Adrenal gland (tissue), 5 donors: ENCODE data around the gene TANC1.

Experiments
- POLR2A ChIP-seq, 2 donors: fragments of 450-650 bp; IDR thresholded peaks; one replicate each; pipeline ENCODE4 v1.6.1; 2017; ENCODE audit warnings: antibody characterized with exemption in 2 of 2, mild to moderate bottlenecking in 2 of 2, moderate library complexity in 1 of 2
- TF ChIP-seq, protein P1 (sequence below), 6 experiments: fragments of 450-650 bp in 4 of 6; fragments of 200-600 bp in 2 of 6; sonication (generic) in 1 of 6; IDR thresholded peaks; 1 replicate in 5 of 6; 2 replicates in 1 of 6; pipeline versions ENCODE4 v1.5.1 to v1.8.0; 2016 to 2021; ENCODE audit warnings: antibody characterized with exemption in 6 of 6, mild to moderate bottlenecking in 2 of 6, moderate library complexity in 1 of 6
- donor health status: DM: no; HTN: no; CAD: no.

DNA sequence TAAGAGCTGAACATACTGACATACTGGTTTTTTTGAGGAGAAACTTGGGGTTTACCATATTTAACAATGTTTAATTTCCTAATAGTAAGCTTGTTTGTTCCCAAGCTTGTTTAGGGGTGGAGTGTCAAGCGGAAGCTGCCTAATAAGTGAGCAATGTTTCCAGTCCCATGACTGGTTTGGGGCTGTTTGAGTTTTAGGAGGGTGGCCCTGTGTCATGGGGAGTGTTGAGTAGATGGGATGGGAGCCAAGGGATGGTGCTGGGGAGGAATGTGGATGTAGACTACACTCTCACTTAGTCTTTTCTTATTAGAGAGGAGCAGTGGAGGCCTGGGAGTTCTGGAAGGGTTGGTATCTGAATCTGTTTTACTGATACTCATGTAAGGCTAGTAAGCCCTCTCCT lies 128.5 kb downstream of the TANC1 start:
- TF ChIP-seq, protein P1, sequence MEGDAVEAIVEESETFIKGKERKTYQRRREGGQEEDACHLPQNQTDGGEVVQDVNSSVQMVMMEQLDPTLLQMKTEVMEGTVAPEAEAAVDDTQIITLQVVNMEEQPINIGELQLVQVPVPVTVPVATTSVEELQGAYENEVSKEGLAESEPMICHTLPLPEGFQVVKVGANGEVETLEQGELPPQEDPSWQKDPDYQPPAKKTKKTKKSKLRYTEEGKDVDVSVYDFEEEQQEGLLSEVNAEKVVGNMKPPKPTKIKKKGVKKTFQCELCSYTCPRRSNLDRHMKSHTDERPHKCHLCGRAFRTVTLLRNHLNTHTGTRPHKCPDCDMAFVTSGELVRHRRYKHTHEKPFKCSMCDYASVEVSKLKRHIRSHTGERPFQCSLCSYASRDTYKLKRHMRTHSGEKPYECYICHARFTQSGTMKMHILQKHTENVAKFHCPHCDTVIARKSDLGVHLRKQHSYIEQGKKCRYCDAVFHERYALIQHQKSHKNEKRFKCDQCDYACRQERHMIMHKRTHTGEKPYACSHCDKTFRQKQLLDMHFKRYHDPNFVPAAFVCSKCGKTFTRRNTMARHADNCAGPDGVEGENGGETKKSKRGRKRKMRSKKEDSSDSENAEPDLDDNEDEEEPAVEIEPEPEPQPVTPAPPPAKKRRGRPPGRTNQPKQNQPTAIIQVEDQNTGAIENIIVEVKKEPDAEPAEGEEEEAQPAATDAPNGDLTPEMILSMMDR (IDR thresholded peaks at IDR 0.05), result no peak
- no peak for TF ChIP-seq POLR2A (IDR thresholded peaks at IDR 0.05)
